Non-pigmented ciliary epithelial cell (primary cell): ENCODE data around the gene COQ8B.
"Not testable (repeated sequence)": the region's sequence is repeated elsewhere in the genome, so short reads cannot be mapped to it uniquely, and the experiment has no call there.

Experiments
- DNase-seq: peaks from one replicate; pipeline ENCODE4 v3.0.0-alpha.2; 2010; ENCODE audit warnings: low read depth

COQ8B gene

DNA sequence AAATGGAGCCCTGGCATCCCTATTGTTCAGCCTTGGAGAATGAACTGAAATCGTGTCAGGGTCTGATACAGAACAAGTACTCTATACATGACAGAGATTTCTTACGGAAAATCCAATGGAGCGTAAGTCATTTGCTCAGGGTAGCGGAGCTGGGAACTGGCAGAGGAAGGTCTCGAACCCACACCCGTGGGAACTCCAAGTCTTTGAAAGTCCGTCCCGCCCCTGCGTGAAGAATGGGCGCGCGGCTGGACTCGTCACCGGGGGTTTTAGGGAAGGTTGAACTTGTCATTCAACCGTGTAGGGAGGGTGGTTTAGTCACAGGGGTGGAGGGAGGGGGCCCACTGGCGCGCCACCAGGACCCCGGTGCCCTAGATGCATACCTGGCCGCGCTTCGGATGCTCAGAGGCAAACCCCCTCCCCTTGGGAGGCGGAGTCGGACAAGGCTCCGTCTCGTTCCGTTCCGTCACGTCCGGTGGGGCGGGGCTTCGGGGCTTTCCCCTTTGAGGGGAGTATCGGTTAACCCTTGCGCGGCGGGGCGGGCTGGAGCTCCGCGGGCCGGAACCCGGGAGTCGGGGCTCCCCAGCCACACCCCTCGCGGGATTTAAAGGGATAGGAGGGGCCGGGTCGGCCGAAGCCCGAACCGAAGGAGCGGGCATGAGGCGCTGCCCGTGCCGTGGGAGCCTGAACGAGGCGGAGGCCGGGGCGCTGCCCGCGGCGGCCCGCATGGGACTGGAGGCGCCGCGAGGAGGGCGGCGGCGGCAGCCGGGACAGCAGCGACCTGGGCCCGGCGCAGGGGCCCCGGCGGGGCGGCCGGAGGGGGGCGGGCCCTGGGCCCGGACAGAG lies at the start of gene COQ8B, which contains the start of gene ITPKC:
Gene COQ8B (minus strand): TSS at position 405 of the 843 bp plus-strand sequence. CDS start 2,254 bp downstream, outside the sequence.
Gene ITPKC (plus strand): TSS at position 631 of the 843 bp plus-strand sequence. CDS start 24 bp downstream, at position 655.
- peak; percentile 77 for DNase-seq

DNA sequence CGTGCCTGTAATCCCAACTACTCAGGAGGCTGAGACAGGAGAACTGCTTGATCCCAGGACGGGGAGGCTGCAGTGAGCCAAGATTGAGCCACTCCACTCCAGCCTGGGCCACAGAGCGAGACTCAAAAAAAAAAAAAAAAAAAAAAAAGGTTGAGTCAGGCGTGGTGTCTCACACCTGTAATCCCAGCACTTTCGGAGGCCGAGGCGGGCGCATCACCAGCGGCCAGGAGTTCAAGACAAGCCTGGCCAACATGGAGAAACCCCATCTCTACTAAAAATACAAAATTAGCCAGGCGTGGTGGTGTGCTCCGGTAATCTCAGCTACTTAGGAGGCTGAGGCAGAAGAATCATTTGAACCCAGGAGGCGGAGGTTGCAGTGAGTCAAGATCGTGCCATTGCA lies 49.7 kb upstream of the COQ8B start:
- DNase-seq = not testable (repeated sequence)

DNA sequence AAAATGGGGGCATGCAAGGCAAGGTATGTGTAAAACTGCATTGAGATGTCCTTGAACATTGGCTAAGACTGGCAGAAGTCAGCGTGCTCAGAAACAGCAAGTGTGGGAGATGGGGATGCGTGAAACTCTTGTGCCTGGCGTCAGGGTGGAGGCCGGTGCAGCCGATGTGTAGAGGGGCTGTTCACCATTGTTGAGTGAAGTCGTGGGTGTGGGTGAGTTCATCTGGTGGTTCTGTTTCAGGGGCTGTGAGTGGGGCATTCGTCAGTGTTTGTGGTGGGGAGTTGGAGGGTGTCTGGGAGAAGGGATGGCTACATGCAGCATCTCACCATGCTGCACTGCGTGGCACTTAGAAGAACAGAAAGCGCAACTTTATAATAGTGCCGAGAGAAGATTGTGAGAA lies 47.3 kb upstream of the COQ8B start:
- no peak for DNase-seq

- no peak for DNase-seq
Measured at GRCh38 chr19:40763526-40763925, 46.8 kb upstream of the COQ8B start.

GRCh38 chr19:40762754-40763470 lies 46.2 kb upstream of the COQ8B start:
- no peak for DNase-seq

DNA sequence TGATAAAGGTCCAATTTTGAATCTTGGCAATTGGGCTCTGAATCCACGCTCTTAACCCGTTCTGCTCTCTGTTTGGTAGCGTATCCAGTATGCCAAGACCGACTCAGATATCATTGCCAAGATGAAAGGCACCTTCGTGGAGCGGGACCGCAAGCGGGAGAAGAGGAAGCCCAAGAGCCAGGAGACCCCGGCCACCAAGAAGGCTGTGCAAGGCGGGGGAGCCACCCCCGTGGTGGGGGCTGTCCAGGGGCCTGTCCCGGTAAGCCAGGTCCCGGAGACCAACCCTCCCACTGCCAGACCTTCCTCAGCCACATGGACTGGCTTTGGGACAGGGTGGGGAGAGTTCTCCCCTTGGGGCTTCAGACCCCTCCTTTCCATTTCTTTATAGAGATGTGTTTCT lies 42.7 kb upstream of the COQ8B start:
- no peak for DNase-seq

GRCh38 chr19:40758491-40758890 lies 41.8 kb upstream of the COQ8B start:
- no peak for DNase-seq

GRCh38 chr19:40756502-40757110 lies 39.9 kb upstream of the COQ8B start:
- no peak for DNase-seq

GRCh38 chr19:40755791-40756190 lies 39.1 kb upstream of the COQ8B start:
- no peak for DNase-seq

GRCh38 chr19:40755248-40755624 lies 38.5 kb upstream of the COQ8B start:
- no peak for DNase-seq

DNA sequence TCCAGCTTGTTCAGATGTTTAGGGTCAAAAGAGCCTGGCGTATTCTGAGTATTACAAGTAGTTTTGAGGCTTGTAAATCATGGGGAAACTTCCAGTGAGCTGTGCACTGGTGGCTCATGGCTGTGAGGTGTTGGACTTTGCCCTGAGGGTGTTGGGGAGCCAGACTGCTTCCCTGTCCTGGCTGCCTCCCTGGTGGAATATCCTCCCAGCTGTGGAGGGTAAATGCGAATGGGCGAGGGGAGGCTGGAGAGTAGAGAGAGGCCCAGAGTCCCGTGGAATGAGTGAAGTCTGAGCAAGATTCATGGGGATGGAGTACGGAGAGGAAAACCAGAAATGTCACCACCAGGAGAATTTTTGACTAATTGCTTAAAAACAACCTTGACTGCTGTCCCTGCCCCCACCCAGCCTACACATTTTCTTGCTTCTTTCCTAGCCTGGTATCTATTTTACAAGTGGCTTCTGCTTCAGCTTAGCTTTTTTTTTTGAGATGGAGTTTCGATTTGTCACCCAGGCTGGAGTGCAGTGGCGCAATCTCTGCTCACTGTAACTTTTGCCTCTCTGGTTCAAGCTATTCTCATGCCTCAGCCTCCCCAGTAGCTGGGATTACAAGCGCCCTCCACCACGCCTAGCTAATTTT lies 38.0 kb upstream of the COQ8B start:
- no peak for DNase-seq

DNA sequence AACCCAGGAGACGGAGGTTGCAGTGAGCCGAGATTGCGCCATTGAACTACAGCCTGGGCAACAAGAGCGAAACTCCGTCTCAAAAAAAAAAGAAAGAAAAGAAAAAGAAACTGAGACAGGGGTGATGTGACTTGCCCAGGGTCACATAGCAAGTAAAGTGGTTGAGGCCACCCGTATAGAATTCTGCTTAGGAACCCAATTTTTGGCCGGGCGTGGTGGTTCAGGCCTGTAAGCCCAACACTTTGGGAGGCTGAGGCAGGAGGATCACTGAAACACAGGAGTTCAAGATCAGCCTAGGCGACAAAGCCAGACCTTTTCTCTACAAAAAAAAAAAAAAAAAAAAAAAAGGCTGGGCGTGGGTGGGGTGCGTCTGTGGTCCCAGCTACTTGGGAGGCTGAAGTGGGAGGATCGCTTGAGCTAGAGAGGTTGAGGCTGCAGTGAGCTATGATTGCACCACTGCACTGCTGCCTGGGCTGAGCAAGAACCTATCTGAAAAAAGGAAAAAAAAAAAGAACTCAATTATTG lies 35.6 kb upstream of the COQ8B start:
- no peak for DNase-seq

- DNase-seq = peak; percentile 91
Measured at GRCh38 chr19:40750874-40751537, 34.3 kb upstream of the COQ8B start, which contains the start of gene SNRPA. TSS of gene SNRPA (plus strand) at chr19:40751203. CDS start at chr19:40751409, 206 bp downstream.

GRCh38 chr19:40750058-40750873 lies 33.6 kb upstream of the COQ8B start, which contains the start of gene ACTMAP:
TSS of gene ACTMAP (minus strand) at chr19:40750477. CDS start at chr19:40749803, 674 bp downstream.
- peak; percentile 99 for DNase-seq

DNA sequence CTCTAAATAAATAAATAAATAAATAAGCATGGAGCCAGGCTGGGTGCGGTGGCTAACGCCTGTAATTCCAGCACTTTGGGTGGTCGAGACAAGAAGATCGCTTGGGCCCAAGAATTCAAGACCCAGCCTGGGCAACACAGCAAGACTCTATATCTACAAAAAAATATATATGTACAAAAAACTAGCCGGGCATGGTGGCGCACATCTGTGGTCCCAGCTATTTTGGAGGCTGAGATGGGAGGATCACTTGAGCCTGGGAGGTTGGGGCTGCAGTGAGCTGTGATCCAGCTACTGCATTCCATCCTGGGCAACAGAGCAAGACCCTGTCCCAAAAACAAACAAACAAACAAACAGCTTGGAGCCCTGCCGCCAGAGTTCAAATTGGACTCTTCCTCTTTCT lies 30.9 kb upstream of the COQ8B start:
- no peak for DNase-seq

DNA sequence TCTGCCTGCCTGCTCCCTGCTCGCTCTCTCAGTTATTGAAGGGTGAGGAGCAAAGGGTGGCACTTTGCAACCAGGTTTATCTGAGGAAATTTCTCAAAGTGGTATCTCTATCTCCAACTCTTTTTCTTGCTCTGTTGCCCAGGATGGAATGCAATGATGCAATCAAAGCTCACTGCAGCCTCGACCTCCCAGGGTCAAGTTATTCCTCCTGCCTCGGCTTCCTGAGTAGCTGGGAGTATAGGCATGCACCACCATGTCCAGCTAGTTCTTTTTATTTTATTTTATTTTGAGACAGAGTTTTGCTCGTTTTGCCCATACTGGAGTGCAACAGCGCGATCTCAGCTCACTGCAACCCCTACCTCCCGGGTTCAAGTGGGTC lies 28.7 kb upstream of the COQ8B start:
- DNase-seq = no peak

DNA sequence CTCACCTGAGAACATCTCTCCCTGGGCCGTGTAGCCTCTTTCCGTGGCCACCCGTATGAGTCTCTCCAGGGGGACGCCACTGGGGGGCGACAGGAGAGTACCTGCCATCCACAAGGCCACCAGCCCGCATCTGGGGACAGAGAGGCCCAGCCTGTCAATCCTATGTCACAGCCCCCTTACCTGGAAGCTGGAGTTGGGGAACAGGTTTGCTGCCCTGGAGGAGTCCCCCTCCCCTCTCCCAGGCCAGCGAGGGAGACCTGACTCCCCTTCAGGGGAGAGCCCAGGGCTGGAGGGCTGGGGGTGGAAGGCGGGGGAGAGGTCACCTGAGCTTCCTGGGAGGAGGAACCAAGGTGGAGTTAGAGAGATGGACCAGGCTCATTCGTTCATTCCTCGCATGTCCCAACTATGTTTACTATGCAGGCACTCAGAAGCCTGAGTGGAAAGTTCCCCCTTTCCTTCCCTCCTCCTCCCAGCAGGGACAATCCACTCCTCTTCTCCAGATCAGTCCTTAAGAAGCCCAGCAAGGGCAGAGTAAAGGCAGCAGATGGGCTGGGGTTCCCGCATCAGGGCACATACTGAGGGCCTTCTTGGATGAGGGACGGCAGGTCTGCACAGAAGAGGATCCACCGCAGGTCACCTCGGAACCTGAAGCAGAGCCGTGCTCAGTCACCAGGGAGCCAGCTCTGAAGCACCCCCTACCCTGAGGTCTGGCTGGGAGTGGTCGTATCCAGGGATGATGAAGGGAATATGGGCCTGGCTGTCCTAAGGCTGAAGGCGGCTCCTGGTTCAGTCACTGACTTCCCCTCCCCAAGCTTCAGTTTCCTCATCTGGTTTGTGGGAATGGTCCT lies 28.1 kb upstream of the COQ8B start:
- DNase-seq = no peak

DNA sequence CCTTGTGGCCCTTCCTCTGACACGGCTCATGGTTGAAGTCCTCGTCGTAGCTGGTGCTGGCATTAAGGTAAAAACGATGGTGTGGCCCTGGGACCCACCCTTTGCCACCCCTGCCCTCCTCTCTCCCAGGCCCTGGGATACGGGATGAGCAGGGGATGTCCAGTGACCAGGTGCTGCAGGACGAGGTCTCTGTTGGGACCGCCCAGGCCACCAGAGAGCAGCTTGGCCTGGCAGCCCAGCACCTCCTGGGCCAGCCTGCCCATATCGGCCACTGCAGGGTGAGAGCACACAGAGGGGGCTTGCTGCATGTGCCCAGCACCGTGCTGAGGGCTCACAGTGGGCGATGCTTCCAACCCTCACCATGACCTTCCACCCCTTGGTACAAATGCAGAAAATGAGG lies 27.2 kb upstream of the COQ8B start:
- DNase-seq = no peak

- DNase-seq = no peak
Measured at GRCh38 chr19:40742886-40743285, 26.2 kb upstream of the COQ8B start.
